OCI-LY3 (cell line): ENCODE data around the gene IFRD2.

ENCODE experiments used
- EZH2phosphoT487 ChIP-seq: fragments of 200-600 bp; shearing (Covaris generic); IDR thresholded peaks from 2 replicates; pipeline ENCODE4 v1.6.1; 2018; ENCODE audit warnings: antibody characterized with exemption, mixed run types, low read depth
- TF ChIP-seq, protein P1 (sequence below): fragments of 200-600, 300-600 bp; sonication (generic); IDR thresholded peaks from 2 replicates; pipeline ENCODE4 v1.5.1; 2014; ENCODE audit warnings: antibody characterized with exemption, low read length, low read depth

DNA sequence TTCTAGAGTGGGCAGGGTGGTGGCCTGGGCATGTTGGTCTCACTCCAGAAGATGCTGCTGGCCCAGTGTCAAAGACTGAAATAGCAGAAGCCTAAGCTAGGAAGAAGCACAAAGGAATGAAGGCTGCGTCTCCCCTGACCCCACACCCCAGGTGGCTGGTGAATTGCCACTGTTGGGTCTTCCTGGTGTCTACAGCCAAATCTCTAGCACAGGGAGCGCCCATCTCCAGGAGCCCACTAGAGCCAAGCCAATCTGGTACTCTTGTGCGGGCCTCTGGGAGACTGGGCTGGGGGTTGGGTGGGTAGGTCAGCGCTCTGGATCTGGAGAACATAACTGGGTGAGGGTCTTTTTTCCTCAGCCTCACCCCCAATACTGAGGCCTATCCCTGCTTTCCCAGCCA lies 34.9 kb upstream of the IFRD2 start:
- TF ChIP-seq, protein P1, sequence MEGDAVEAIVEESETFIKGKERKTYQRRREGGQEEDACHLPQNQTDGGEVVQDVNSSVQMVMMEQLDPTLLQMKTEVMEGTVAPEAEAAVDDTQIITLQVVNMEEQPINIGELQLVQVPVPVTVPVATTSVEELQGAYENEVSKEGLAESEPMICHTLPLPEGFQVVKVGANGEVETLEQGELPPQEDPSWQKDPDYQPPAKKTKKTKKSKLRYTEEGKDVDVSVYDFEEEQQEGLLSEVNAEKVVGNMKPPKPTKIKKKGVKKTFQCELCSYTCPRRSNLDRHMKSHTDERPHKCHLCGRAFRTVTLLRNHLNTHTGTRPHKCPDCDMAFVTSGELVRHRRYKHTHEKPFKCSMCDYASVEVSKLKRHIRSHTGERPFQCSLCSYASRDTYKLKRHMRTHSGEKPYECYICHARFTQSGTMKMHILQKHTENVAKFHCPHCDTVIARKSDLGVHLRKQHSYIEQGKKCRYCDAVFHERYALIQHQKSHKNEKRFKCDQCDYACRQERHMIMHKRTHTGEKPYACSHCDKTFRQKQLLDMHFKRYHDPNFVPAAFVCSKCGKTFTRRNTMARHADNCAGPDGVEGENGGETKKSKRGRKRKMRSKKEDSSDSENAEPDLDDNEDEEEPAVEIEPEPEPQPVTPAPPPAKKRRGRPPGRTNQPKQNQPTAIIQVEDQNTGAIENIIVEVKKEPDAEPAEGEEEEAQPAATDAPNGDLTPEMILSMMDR: no peak
- no peak for TF ChIP-seq EZH2phosphoT487
